Neural cell (in vitro differentiated cells): Measurements from ENCODE around the gene METAP1D. TPM values are rescaled to one million over a fixed set of nuclear protein-coding genes. Genes with fewer than 3 reads are reported as not detected.

Experiments
- H2AFZ ChIP-seq: fragments of 200-600, 300-800 bp; sonication (generic), shearing (Covaris generic); 2 replicates; pipeline ENCODE4 v1.6.0; 2014; ENCODE audit warnings: low read depth, mild to moderate bottlenecking, antibody characterized with exemption, low read length, moderate library complexity
- H3F3A ChIP-seq: fragments of 200-600 bp; shearing (Covaris generic); 2 replicates; pipeline ENCODE4 v1.6.1; 2016; ENCODE audit warnings: mild to moderate bottlenecking, moderate library complexity, mixed read lengths, antibody characterized with exemption, low read length; ENCODE audit not compliant: insufficient read depth, poor library complexity, severe bottlenecking
- H3K27ac ChIP-seq: fragments of 200-600, 300-800 bp; sonication (generic), shearing (Covaris generic); 2 replicates; pipeline ENCODE4 v1.5.1; 2014; ENCODE audit warnings: mild to moderate bottlenecking, low read length, moderate library complexity
- H3K27me3 ChIP-seq: fragments of 300-800, 200-600 bp; sonication (generic), shearing (Covaris generic); 2 replicates; pipeline ENCODE4 v1.6.0; 2014; ENCODE audit warnings: mild to moderate bottlenecking, low read depth, low read length, moderate library complexity; ENCODE audit not compliant: insufficient read depth
- H3K36me3 ChIP-seq: fragments of 300-800, 200-600 bp; sonication (generic), shearing (Covaris generic); 2 replicates; pipeline ENCODE4 v1.5.1; 2014; ENCODE audit warnings: mild to moderate bottlenecking, antibody characterized with exemption, low read length, moderate library complexity; ENCODE audit not compliant: insufficient read depth
- H3K4me2 ChIP-seq: fragments of 300-800, 200-600 bp; sonication (generic), shearing (Covaris generic); 2 replicates; pipeline ENCODE4 v1.6.0; 2014; ENCODE audit warnings: mild to moderate bottlenecking, low read length
- H3K4me3 ChIP-seq: fragments of 300-800, 200-600 bp; sonication (generic), shearing (Covaris generic); 2 replicates; pipeline ENCODE4 v1.5.1; 2014; ENCODE audit warnings: mild to moderate bottlenecking, low read length, moderate library complexity
- H3K79me2 ChIP-seq: fragments of 200-600 bp; shearing (Covaris generic); replicated peaks from 2 replicates; pipeline ENCODE4 v1.6.0; 2014; ENCODE audit warnings: mild to moderate bottlenecking, low read length, moderate library complexity; ENCODE audit not compliant: insufficient read depth
- H3K9ac ChIP-seq: fragments of 300-800, 200-600 bp; sonication (generic), shearing (Covaris generic); 2 replicates; pipeline ENCODE4 v1.6.1; 2016; ENCODE audit warnings: mild to moderate bottlenecking, low read length, mixed read lengths
- H3K9me2 ChIP-seq: fragments of 200-600 bp; shearing (Covaris generic); 2 replicates; pipeline ENCODE4 v1.6.1; 2016; ENCODE audit warnings: mild to moderate bottlenecking, low read length, mixed read lengths; ENCODE audit not compliant: insufficient read depth
- H3K9me3 ChIP-seq: fragments of 200-600, 300-800 bp; sonication (generic), shearing (Covaris generic); 2 replicates; pipeline ENCODE4 v1.6.1; 2016; ENCODE audit warnings: mild to moderate bottlenecking, mixed run types, low read length, moderate library complexity, mixed read lengths
- H4K20me1 ChIP-seq: fragments of 200-600 bp; shearing (Covaris generic); 2 replicates; pipeline ENCODE4 v1.6.1; 2016; ENCODE audit warnings: mild to moderate bottlenecking, mixed run types; ENCODE audit not compliant: insufficient read depth
- EP300 ChIP-seq: fragments of 450-650 bp; conservative IDR thresholded peaks from 2 replicates; pipeline ENCODE4 v1.6.1; 2014; ENCODE audit warnings: antibody characterized with exemption, mild to moderate bottlenecking, moderate library complexity; ENCODE audit not compliant: poor library complexity, severe bottlenecking
- EZH2 ChIP-seq: fragments of 200-600, 300-800 bp; shearing (Covaris generic), sonication (generic); IDR thresholded peaks from 2 replicates; pipeline ENCODE4 v1.6.1; 2014; ENCODE audit warnings: antibody characterized with exemption, low read length, borderline replicate concordance, mild to moderate bottlenecking; ENCODE audit not compliant: insufficient read depth, poor library complexity, severe bottlenecking
- MXI1 ChIP-seq: fragments of 450-650 bp; conservative IDR thresholded peaks from 2 replicates; pipeline ENCODE4 v1.6.1; 2014; ENCODE audit warnings: antibody characterized with exemption, mild to moderate bottlenecking; ENCODE audit not compliant: poor library complexity, severe bottlenecking
- POLR2AphosphoS5 ChIP-seq: IDR thresholded peaks from 2 replicates; pipeline ENCODE4 v1.6.1; 2012
- RAD21 ChIP-seq: fragments of 450-650 bp; conservative IDR thresholded peaks from 2 replicates; pipeline ENCODE4 v1.6.1; 2014; ENCODE audit warnings: antibody characterized with exemption, mild to moderate bottlenecking, moderate library complexity
- REST ChIP-seq: IDR thresholded peaks from 2 replicates; pipeline ENCODE4 v1.6.1; 2012; ENCODE audit warnings: borderline replicate concordance
- SMC3 ChIP-seq: fragments of 450-650 bp; conservative IDR thresholded peaks from 2 replicates; pipeline ENCODE4 v1.6.1; 2014; ENCODE audit warnings: antibody characterized with exemption, mild to moderate bottlenecking, moderate library complexity; ENCODE audit not compliant: poor library complexity
- TAF1 ChIP-seq: IDR thresholded peaks from 2 replicates; pipeline ENCODE4 v1.6.1; 2012; ENCODE audit warnings: low read depth
- polyA plus RNA-seq: library from polyadenylated mRNA; depleted of rRNA; stranded (reverse); fragments of >200 nt; gene quantifications from 2 replicates; pipeline ENCODE4 v1.2.3, GENCODE V29; 2014
- TF ChIP-seq, protein P1 (sequence below): fragments of 450-650 bp; IDR thresholded peaks from 2 replicates; pipeline ENCODE4 v1.5.1; 2014; ENCODE audit warnings: antibody characterized with exemption, mild to moderate bottlenecking, moderate library complexity; ENCODE audit not compliant: poor library complexity, severe bottlenecking

Gene METAP1D
- polyA plus RNA-seq, 1 donor from 2014 or later, result 5.4 TPM

DNA sequence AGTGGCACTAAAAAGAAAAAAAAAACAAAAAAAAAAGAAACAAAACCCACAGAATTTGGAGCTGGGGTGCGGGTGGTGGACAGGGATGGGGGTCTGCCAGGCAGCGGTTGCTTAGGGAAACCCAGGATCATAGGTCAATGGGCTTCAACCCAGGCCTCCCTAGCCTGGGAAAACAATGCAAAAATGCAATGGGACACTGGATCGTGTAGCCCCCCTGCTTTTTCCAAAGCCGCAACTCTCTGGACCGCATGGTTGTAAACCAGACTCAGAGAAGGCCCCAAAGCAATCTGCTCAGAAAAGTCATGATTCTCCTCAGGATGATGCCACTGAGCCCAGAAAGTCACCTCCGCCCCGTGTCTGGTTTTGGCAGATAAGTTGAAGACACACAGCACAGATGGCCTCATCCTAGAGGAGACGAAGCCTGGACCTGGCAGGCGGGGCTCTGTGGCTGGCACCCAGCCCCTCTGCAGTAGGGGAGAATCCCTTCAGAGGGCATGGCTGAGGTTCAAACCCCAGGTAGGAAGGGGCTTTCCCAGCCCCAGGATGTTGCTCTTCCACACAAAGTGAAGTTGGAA is 97.9 kb downstream of the METAP1D start:
- Histone ChIP-seq H4K20me1 (peaks cover 19% of the 10 kb centered on the region), H3K27me3 (peaks cover 11% of the 10 kb centered on the region), H3K9ac (peak overlapping the region; percentile 92), H3K4me3 (peak overlapping the region; percentile 85), H3K9me2 (no peaks in the 10 kb centered on the region), H3F3A (peaks cover 5% of the 10 kb centered on the region), H3K36me3 (no peaks in the 10 kb centered on the region), H3K4me2 (peak overlapping the region; percentile 92), H2AFZ (no peak overlapping the region), H3K27ac (peak overlapping the region; percentile 93), H3K9me3 (no peaks in the 10 kb centered on the region), H3K79me2 (peaks cover 76% of the 10 kb centered on the region)
- no peak for TF ChIP-seq RAD21

- Histone ChIP-seq H3K9ac (peak overlapping the region; percentile 92), H3K9me2 (no peaks in the 10 kb centered on the region), H4K20me1 (peaks cover 19% of the 10 kb centered on the region), H3K9me3 (no peaks in the 10 kb centered on the region), H3K4me3 (peak overlapping the region; percentile 85), H3K4me2 (peak overlapping the region; percentile 92), H3K79me2 (peaks cover 70% of the 10 kb centered on the region), H2AFZ (no peak overlapping the region), H3F3A (peaks cover 5% of the 10 kb centered on the region), H3K36me3 (no peaks in the 10 kb centered on the region), H3K27me3 (peaks cover 8% of the 10 kb centered on the region), H3K27ac (peak overlapping the region; percentile 93)
- TF ChIP-seq EP300 (no peak), MXI1 (no peak), TAF1 (no peak), EZH2 (no peak), REST (no peak), RAD21 (no peak), POLR2AphosphoS5 (no peak), SMC3 (no peak)
- TF ChIP-seq, protein P1, sequence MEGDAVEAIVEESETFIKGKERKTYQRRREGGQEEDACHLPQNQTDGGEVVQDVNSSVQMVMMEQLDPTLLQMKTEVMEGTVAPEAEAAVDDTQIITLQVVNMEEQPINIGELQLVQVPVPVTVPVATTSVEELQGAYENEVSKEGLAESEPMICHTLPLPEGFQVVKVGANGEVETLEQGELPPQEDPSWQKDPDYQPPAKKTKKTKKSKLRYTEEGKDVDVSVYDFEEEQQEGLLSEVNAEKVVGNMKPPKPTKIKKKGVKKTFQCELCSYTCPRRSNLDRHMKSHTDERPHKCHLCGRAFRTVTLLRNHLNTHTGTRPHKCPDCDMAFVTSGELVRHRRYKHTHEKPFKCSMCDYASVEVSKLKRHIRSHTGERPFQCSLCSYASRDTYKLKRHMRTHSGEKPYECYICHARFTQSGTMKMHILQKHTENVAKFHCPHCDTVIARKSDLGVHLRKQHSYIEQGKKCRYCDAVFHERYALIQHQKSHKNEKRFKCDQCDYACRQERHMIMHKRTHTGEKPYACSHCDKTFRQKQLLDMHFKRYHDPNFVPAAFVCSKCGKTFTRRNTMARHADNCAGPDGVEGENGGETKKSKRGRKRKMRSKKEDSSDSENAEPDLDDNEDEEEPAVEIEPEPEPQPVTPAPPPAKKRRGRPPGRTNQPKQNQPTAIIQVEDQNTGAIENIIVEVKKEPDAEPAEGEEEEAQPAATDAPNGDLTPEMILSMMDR, result no peak
Measured at GRCh38 chr2:172098287-172098649, 98.5 kb downstream of the METAP1D start.
